ENCODE measurements around the gene ZNF771. TPM values are rescaled to one million over a fixed set of nuclear protein-coding genes. Genes with fewer than 3 reads are reported as not detected.

Gene ZNF771
- total and polyA plus RNA-seq, 8 donors, result 1.2 to 28.7 (median 6.6) TPM

- no peak for DNase-seq
- Histone ChIP-seq H3K27me3 (no peaks in the 10 kb centered on the region), H3K36me3 (peaks cover 14 to 44% (median 42%) of the 10 kb centered on the region in 4 donors), H3K4me3 (peak overlapping the region; percentile 86 to 98 (median 94)), H3K9me3 (no peaks in the 10 kb centered on the region), H3K27ac (peak overlapping the region in 4 of 5 donors; percentile 66 to 97 (median 86)), H3K4me1 (peaks cover 33 to 64% (median 44%) of the 10 kb centered on the region in 4 donors)
- TF ChIP-seq CTCF (IDR thresholded peaks at IDR 0.05), result no peak
- TF ChIP-seq POLR2A (IDR thresholded peaks at IDR 0.05), result no peak
- no peak for TF ChIP-seq EP300 (IDR thresholded peaks at IDR 0.05)
- WGBS, 5 donors, result 42 to 57% (median 54%) methylated on average over 10 of the region's 10 CpGs
- intact Hi-C loops (cut with DNase I; ENCODE audit: low total_unique reads), result loop anchor here (10.0 kb wide), 1 partner anchor 47 kb away; no protein-coding TSS in a partner anchor
These were observed 39.9 kb upstream of the ZNF771 start for GRCh38 chr16:30367349-30368009.

GRCh38 chr16:30368122-30368791, 39.1 kb upstream of the ZNF771 start:
- Histone ChIP-seq H3K4me1 (peaks cover 33 to 64% (median 44%) of the 10 kb centered on the region in 4 donors), H3K9me3 (no peaks in the 10 kb centered on the region), H3K27ac (peak overlapping the region; percentile 34 to 97 (median 84)), H3K36me3 (peaks cover 12 to 37% (median 34%) of the 10 kb centered on the region in 4 donors), H3K4me3 (peak overlapping the region; percentile 86 to 98 (median 94)), H3K27me3 (no peaks in the 10 kb centered on the region)
- intact Hi-C loops (cut with DNase I; ENCODE audit: low total_unique reads), result loop anchor here (10.0 kb wide), 1 partner anchor 47 kb away; no protein-coding TSS in a partner anchor
- peak in 1 of 2 donors; percentile 48 for DNase-seq
- no peak for TF ChIP-seq CTCF (IDR thresholded peaks at IDR 0.05)
- no peak for TF ChIP-seq POLR2A (IDR thresholded peaks at IDR 0.05)
- TF ChIP-seq EP300 (IDR thresholded peaks at IDR 0.05), result no peak
- TF ChIP-seq POLR2AphosphoS5 (IDR thresholded peaks at IDR 0.05), result no peak
- WGBS, 5 donors, result 4 to 6% (median 4%) methylated on average over 8 of the region's 8 CpGs

GRCh38 chr16:30368792-30369090, 38.7 kb upstream of the ZNF771 start:
- 4 to 15% (median 9%) methylated on average over 4 of the region's 4 CpGs for WGBS, 5 donors
- Histone ChIP-seq H3K36me3 (peaks cover 12 to 32% (median 29%) of the 10 kb centered on the region in 4 donors), H3K4me3 (peak overlapping the region; percentile 86 to 98 (median 94)), H3K27me3 (no peaks in the 10 kb centered on the region), H3K27ac (peak overlapping the region; percentile 66 to 97 (median 84)), H3K9me3 (no peaks in the 10 kb centered on the region), H3K4me1 (peaks cover 33 to 64% (median 44%) of the 10 kb centered on the region in 4 donors)
- intact Hi-C loops (cut with DNase I; ENCODE audit: low total_unique reads), result loop anchor here (10.0 kb wide), 1 partner anchor 46 kb away; no protein-coding TSS in a partner anchor
- no peak for DNase-seq
- no peak for TF ChIP-seq POLR2AphosphoS5 (IDR thresholded peaks at IDR 0.05)

- Histone ChIP-seq H3K27ac (peak overlapping the region; percentile 66 to 97 (median 84)), H3K36me3 (peaks cover 12 to 26% (median 24%) of the 10 kb centered on the region in 4 donors), H3K4me3 (peak overlapping the region; percentile 86 to 98 (median 94)), H3K27me3 (no peaks in the 10 kb centered on the region), H3K4me1 (peaks cover 33 to 62% (median 44%) of the 10 kb centered on the region in 4 donors), H3K9me3 (no peaks in the 10 kb centered on the region)
- TF ChIP-seq EP300 (IDR thresholded peaks at IDR 0.05), result no peak
- no peak for TF ChIP-seq POLR2A (IDR thresholded peaks at IDR 0.05)
- WGBS, 5 donors, result 0 to 1% (median 1%) methylated on average over 14 to 45 of the region's 45 CpGs
- intact Hi-C loops (cut with DNase I; ENCODE audit: low total_unique reads), result loop anchor here (10.0 kb wide), 1 partner anchor 45 kb away; no protein-coding TSS in a partner anchor
- no peak for DNase-seq
These were observed 38.1 kb upstream of the ZNF771 start for GRCh38 chr16:30369091-30369937.
